ENCODE measurements around the gene ITGB5.

GRCh38 chr3:124887177-124887931 is at the start of gene ITGB5:
- no peak; a peak in 1 of 5 replicates for TF ChIP-seq RAD21 (conservative IDR thresholded peaks at IDR 0.05 in 1 of 2, IDR thresholded peaks at IDR 0.05 in 1 of 2)
- peak; percentile 78 for TF ChIP-seq MAX (IDR thresholded peaks at IDR 0.05)
- peak; percentile 68 for TF ChIP-seq POLR2A (IDR thresholded peaks at IDR 0.05; ENCODE audit: low read length)
- no peak for TF ChIP-seq MYC (IDR thresholded peaks at IDR 0.05; ENCODE audit: borderline replicate concordance, low read length)
- TF ChIP-seq, protein P1, sequence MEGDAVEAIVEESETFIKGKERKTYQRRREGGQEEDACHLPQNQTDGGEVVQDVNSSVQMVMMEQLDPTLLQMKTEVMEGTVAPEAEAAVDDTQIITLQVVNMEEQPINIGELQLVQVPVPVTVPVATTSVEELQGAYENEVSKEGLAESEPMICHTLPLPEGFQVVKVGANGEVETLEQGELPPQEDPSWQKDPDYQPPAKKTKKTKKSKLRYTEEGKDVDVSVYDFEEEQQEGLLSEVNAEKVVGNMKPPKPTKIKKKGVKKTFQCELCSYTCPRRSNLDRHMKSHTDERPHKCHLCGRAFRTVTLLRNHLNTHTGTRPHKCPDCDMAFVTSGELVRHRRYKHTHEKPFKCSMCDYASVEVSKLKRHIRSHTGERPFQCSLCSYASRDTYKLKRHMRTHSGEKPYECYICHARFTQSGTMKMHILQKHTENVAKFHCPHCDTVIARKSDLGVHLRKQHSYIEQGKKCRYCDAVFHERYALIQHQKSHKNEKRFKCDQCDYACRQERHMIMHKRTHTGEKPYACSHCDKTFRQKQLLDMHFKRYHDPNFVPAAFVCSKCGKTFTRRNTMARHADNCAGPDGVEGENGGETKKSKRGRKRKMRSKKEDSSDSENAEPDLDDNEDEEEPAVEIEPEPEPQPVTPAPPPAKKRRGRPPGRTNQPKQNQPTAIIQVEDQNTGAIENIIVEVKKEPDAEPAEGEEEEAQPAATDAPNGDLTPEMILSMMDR (IDR thresholded peaks at IDR 0.05), result no peak
- TF ChIP-seq CBX8 (IDR thresholded peaks at IDR 0.05), result no peak
